Activated naive CD8-positive, alpha-beta T cell treated with anti-CD3 and anti-CD28 coated beads, Interleukin-2, amount 50 U/mL, for 24 hours (primary cell): Measurements from ENCODE around the gene EDC3.
"Not testable (repeated sequence)": the region's sequence is repeated elsewhere in the genome, so short reads cannot be mapped to it uniquely, and the experiment has no call there.

Experiments used
- ATAC-seq: fragments of 150-1000 bp; cut with Tn5 transposase; one replicate; pipeline ENCODE4 v1.10.0; 2021
- DNase-seq: peaks from one replicate; pipeline ENCODE4 v3.0.0; 2021
- H3K27ac Mint-ChIP-seq: one replicate; pipeline ENCODE4 v1.8.0; 2021; ENCODE audit warnings: mild to moderate bottlenecking, mixed read lengths
- H3K27me3 Mint-ChIP-seq: one replicate; pipeline ENCODE4 v1.8.0; 2021; ENCODE audit warnings: mixed read lengths
- H3K36me3 Mint-ChIP-seq: one replicate; pipeline ENCODE4 v1.8.0; 2021; ENCODE audit warnings: low read depth, mixed read lengths
- H3K4me1 Mint-ChIP-seq: one replicate; pipeline ENCODE4 v1.8.0; 2021; ENCODE audit warnings: mixed read lengths
- H3K4me3 Mint-ChIP-seq: one replicate; pipeline ENCODE4 v1.8.0; 2021; ENCODE audit warnings: mild to moderate bottlenecking, moderate library complexity, mixed read lengths
- H3K9me3 Mint-ChIP-seq: one replicate; pipeline ENCODE4 v1.8.0; 2021; ENCODE audit warnings: mixed read lengths

Gene EDC3

DNA sequence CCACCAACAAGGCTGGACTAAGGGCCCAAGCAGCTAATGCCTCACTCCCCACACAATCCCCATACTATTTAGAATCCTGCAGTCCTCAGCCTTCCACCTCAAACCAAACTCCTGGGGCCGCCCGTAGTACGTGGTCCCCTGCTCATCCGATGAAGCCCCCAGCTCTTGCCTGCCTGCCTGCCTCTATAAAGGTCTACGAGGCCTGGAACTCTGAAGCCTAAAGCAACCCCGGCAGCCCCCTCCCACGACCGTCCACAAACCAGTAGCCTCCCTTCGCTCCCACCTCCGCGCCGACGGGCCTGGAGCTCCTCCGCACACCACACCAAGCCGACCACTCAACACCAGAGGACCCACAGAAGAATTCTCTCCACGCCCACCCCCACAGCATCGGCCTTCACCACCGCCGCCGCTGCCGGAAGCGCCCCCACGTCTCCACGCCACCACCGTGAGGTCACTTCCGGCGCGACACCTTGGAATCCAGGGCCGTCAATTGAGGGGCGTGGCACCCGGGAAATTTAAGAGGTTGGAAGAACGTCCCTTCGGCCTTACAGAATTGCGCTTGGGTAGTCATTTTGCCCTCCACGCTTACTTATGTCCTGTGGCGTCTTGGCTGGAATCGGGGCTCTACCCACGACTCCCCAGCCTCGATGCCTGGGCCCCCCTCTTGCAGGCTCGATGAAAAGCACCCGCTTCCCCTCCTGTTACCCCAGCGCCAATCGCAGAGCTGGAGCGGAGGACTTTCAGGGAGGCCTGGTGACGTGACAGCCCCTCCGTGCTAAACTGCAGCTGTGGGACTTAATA, at the start of gene EDC3:
Gene EDC3, minus strand, starts transcription at position 428 of the 801 bp plus-strand sequence. CDS start 20,900 bp downstream, outside the sequence.
- Mint-ChIP-seq H3K4me3 (peak within 1 kb of the TSS; percentile 99), H3K27ac (peak within 1 kb of the TSS; percentile 98), H3K36me3 (peaks cover 2% of the 10 kb centered on the region), H3K9me3 (no peaks in the 10 kb centered on the region), H3K4me1 (peaks cover 39% of the 10 kb centered on the region), H3K27me3 (no peaks in the 10 kb centered on the region)
- peak; percentile 94 for ATAC-seq
- peak; percentile 91 for DNase-seq

DNA sequence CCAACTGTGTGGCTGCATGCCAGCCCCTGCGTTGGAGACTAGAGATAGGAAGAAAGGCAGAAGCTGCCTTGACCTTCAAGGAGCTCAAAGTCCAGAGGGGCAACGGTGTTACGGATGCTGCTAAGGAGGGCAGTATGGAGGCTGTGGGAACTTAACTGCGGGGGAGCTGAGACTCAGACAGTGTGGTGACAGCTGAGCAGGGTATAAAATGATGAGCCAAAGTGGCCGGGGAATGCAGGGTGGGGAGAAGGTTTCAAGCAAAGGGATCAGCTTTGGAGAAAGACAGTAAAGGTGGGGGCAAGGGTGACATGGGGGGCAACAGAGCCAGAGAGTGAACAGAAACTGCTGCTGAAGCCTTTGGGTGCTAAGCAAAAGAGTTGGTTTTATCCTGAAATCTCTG, 46.6 kb upstream of the EDC3 start:
- ATAC-seq: no peak

GRCh38 chr15:74738239-74738638, 42.4 kb upstream of the EDC3 start:
- H3K4me3 Mint-ChIP-seq, H3K4me1 Mint-ChIP-seq, DNase-seq, ATAC-seq, H3K36me3 Mint-ChIP-seq, H3K27ac Mint-ChIP-seq: not testable (repeated sequence)
- peaks cover 24% of the 10 kb centered on the region for H3K27me3 Mint-ChIP-seq
- H3K9me3 Mint-ChIP-seq: peaks cover 20% of the 10 kb centered on the region

More for the DNA sequence above, 46.6 kb upstream of the EDC3 start:
- peaks cover 2% of the 10 kb centered on the region for H3K36me3 Mint-ChIP-seq
- no peak overlapping the region for H3K27ac Mint-ChIP-seq
- no peak overlapping the region for H3K4me3 Mint-ChIP-seq
- H3K4me1 Mint-ChIP-seq: peaks cover 10% of the 10 kb centered on the region
- peaks cover 13% of the 10 kb centered on the region for H3K9me3 Mint-ChIP-seq
- H3K27me3 Mint-ChIP-seq: peaks cover 13% of the 10 kb centered on the region
- DNase-seq: no peak

- H3K27me3 Mint-ChIP-seq: peaks cover 21% of the 10 kb centered on the region
- H3K36me3 Mint-ChIP-seq: peaks cover 3% of the 10 kb centered on the region
- peaks cover 15% of the 10 kb centered on the region for H3K9me3 Mint-ChIP-seq
- DNase-seq: no peak
- H3K4me1 Mint-ChIP-seq: peaks cover 7% of the 10 kb centered on the region
- no peak overlapping the region for H3K4me3 Mint-ChIP-seq
- no peak overlapping the region for H3K27ac Mint-ChIP-seq
- no peak for ATAC-seq
Observed at GRCh38 chr15:74735305-74735704, 39.5 kb upstream of the EDC3 start.

DNA sequence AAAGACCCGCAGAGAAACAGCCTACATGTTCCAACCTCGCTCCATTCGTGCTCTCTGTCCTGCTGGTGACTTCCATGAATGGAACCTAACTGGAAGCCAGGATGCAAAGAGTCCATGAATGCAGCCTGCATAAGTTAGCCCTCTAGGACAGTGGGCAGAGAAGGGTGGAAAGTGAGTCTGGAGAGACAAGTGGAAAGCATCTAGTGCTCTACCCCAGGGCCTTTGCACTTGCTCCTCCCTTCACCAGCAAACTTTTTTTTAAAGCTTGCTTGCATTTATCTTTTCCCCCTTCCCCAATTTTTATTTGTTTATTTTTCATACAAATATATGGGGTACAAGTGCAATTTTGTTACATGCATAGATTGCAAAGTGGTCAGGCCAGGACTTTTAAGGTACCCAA, 37.4 kb upstream of the EDC3 start:
- no peak overlapping the region for H3K4me3 Mint-ChIP-seq
- DNase-seq: no peak
- H3K4me1 Mint-ChIP-seq: peaks cover 5% of the 10 kb centered on the region
- ATAC-seq: no peak
- H3K36me3 Mint-ChIP-seq: peaks cover 3% of the 10 kb centered on the region
- H3K9me3 Mint-ChIP-seq: peaks cover 15% of the 10 kb centered on the region
- H3K27me3 Mint-ChIP-seq: peaks cover 27% of the 10 kb centered on the region
- H3K27ac Mint-ChIP-seq: no peak overlapping the region

GRCh38 chr15:74732846-74733245, 37.0 kb upstream of the EDC3 start:
- Mint-ChIP-seq H3K9me3 (peaks cover 11% of the 10 kb centered on the region), H3K4me1 (peaks cover under 1% of the 10 kb centered on the region), H3K4me3 (no peak overlapping the region), H3K27ac (no peak overlapping the region), H3K36me3 (peaks cover 1% of the 10 kb centered on the region), H3K27me3 (peaks cover 26% of the 10 kb centered on the region)
- no peak for ATAC-seq
- DNase-seq: no peak

GRCh38 chr15:74730619-74731316, 34.9 kb upstream of the EDC3 start:
- no peak for ATAC-seq
- peaks cover 27% of the 10 kb centered on the region for H3K27me3 Mint-ChIP-seq
- no peaks in the 10 kb centered on the region for H3K36me3 Mint-ChIP-seq
- H3K9me3 Mint-ChIP-seq: no peaks in the 10 kb centered on the region
- DNase-seq: no peak
- no peak overlapping the region for H3K4me3 Mint-ChIP-seq
- no peak overlapping the region for H3K27ac Mint-ChIP-seq
- peaks cover 9% of the 10 kb centered on the region for H3K4me1 Mint-ChIP-seq

DNA sequence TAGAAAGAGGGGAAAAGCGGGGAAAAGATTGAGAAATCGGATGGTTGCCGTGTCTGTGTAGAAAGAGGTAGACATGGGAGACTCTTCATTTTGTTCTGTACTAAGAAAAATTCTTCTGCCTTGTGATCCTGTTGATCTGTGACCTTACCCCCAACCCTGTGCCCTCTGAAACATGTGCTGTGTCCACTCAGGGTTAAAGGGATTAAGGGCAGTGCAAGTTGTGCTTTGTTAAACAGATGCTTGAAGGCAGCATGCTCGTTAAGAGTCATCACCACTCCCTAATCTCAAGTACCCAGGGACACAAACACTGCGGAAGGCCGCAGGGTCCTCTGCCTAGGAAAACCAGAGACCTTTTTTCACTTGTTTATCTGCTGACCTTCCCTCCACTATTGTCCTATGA, 33.5 kb upstream of the EDC3 start:
- peaks cover 13% of the 10 kb centered on the region for H3K4me1 Mint-ChIP-seq
- H3K27ac Mint-ChIP-seq, ATAC-seq: not testable (repeated sequence)

GRCh38 chr15:74728699-74729098, 32.9 kb upstream of the EDC3 start:
- not testable (repeated sequence) for H3K27ac Mint-ChIP-seq, H3K36me3 Mint-ChIP-seq, DNase-seq, H3K9me3 Mint-ChIP-seq, ATAC-seq, H3K4me3 Mint-ChIP-seq
- H3K4me1 Mint-ChIP-seq: peaks cover 13% of the 10 kb centered on the region
- peaks cover 31% of the 10 kb centered on the region for H3K27me3 Mint-ChIP-seq

More for the DNA sequence above, 33.5 kb upstream of the EDC3 start:
- H3K27me3 Mint-ChIP-seq: peaks cover 31% of the 10 kb centered on the region
- not testable (repeated sequence) for H3K4me3 Mint-ChIP-seq, H3K9me3 Mint-ChIP-seq, DNase-seq, H3K36me3 Mint-ChIP-seq

DNA sequence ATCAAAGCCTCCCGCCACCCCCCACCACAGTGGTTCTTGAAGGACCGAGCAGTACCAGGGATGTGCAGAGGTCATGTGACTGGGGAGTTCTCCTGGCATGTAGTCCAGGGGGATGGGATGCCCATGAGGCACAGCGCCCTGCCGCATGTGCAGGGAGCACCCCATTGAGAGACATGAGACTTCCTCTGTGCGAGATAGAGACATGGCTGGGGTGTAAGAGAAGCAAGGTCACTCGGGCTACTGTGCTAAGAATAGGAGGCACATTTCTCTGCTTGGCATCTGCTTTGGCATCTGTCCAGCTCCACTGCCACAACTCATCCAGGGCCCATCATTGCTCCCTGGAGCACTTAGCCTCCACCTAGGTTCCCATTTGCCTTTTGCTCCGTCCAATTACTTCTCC, 31.9 kb upstream of the EDC3 start:
- DNase-seq: no peak
- Mint-ChIP-seq H3K9me3 (no peaks in the 10 kb centered on the region), H3K27me3 (peaks cover 30% of the 10 kb centered on the region), H3K4me1 (peaks cover 13% of the 10 kb centered on the region), H3K4me3 (no peak overlapping the region), H3K36me3 (no peaks in the 10 kb centered on the region), H3K27ac (no peak overlapping the region)
- no peak for ATAC-seq

- Mint-ChIP-seq H3K9me3 (no peaks in the 10 kb centered on the region), H3K4me1 (peaks cover 13% of the 10 kb centered on the region), H3K27ac (peak overlapping the region; percentile 52), H3K36me3 (no peaks in the 10 kb centered on the region), H3K4me3 (peak overlapping the region; percentile 63), H3K27me3 (peaks cover 25% of the 10 kb centered on the region)
- no peak for ATAC-seq
- DNase-seq: no peak
Observed at GRCh38 chr15:74726774-74727164, 30.9 kb upstream of the EDC3 start.

DNA sequence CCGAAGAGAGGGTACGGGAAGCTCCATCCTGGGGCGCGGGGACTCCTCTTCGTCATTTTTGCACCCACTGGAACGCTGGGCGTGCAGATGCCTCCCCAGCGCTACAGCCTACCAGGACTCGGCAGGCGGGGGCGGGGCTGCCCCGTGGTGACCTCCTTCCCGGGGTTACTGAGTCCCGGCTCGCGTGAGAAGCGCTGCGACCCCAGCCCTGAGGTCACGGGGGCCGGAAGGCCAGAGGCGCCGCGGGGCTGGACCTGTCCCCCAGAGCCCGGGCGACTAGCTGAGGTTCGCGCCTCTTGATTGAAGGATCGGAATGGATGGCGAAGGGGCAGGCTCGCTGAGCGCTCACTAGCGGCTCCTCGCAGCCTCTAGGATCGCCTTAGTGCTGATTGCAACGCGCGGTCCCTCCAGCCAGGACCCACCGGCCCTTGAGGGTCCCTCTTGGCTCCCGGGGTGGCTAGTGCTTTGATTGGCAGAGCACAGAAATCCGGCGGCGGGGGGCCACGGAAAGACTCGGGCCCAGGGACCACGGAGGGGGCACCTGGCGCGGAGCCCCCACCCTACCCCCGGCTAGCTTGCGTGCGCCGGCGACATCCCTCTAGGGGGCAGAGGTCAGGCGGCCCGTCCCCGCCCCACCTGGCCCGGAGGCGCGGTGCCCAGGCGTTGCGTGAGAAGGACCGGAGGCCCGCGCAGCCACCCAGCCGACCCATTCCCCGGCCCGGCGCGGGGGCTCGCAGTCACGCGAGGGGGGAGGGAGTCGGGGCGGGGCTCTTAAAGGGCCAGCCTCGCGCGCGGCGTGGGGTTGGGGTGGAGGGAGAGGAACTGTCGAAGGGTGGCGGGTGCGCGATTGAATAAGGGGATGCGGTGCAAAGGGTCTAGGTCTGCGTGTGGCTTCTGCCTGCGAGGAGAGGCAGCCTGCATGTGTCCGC, 30.3 kb upstream of the EDC3 start:
- ATAC-seq (peak; percentile 65), DNase-seq (peak; percentile 64)
- peak overlapping the region; percentile 63 for H3K4me3 Mint-ChIP-seq
- H3K36me3 Mint-ChIP-seq: no peaks in the 10 kb centered on the region
- peaks cover 25% of the 10 kb centered on the region for H3K27me3 Mint-ChIP-seq
- H3K27ac Mint-ChIP-seq: no peak overlapping the region
- peaks cover 13% of the 10 kb centered on the region for H3K4me1 Mint-ChIP-seq
- no peaks in the 10 kb centered on the region for H3K9me3 Mint-ChIP-seq

- no peaks in the 10 kb centered on the region for H3K9me3 Mint-ChIP-seq
- peak within 1 kb of the TSS; percentile 63 for H3K4me3 Mint-ChIP-seq
- DNase-seq (peak; percentile 23), ATAC-seq (peak; percentile 9)
- no peak within 1 kb of the TSS for H3K27ac Mint-ChIP-seq
- H3K36me3 Mint-ChIP-seq: no peaks in the 10 kb centered on the region
- H3K4me1 Mint-ChIP-seq: peaks cover 13% of the 10 kb centered on the region
- H3K27me3 Mint-ChIP-seq: peaks cover 25% of the 10 kb centered on the region
Observed at GRCh38 chr15:74725225-74725774, 29.5 kb upstream of the EDC3 start, which contains the start of gene CYP1A1. CYP1A1 (minus strand) TSS chr15:74725528; CDS start chr15:74723097, 2,431 bp downstream.
